Measurements from ENCODE around the gene ASAP2.

The ASAP2 gene

GRCh38 chr2:9170458-9171130 lies 36.0 kb upstream of the ASAP2 start:
- Histone ChIP-seq H3K4me2 (no peak overlapping the region), H3K4me1 (ENCODE audit: low read depth, poor library complexity, severe bottlenecking) (no peaks in the 10 kb centered on the region), H2AFZ (ENCODE audit: low read depth) (no peak overlapping the region), H3K79me2 (ENCODE audit: insufficient read depth, low read depth) (no peaks in the 10 kb centered on the region), H3K36me3 (ENCODE audit: insufficient read depth) (no peaks in the 10 kb centered on the region), H3K27ac (no peak overlapping the region), H3K9ac (no peak overlapping the region), H4K20me1 (ENCODE audit: insufficient read depth) (no peaks in the 10 kb centered on the region), H3K4me3 (IDR thresholded peaks at IDR 0.05; ENCODE audit: insufficient read depth, low read depth, low read length) (no peak overlapping the region), H3K27me3 (ENCODE audit: insufficient read depth, low read depth) (no peaks in the 10 kb centered on the region)
- TF ChIP-seq CTCF (conservative IDR thresholded peaks at IDR 0.05; ENCODE audit: low read depth, low read length) = no peak

- Histone ChIP-seq H3K27me3 (ENCODE audit: insufficient read depth, low read depth) (no peaks in the 10 kb centered on the region), H3K4me3 (IDR thresholded peaks at IDR 0.05; ENCODE audit: insufficient read depth, low read depth, low read length) (no peak overlapping the region), H3K79me2 (ENCODE audit: insufficient read depth, low read depth) (no peaks in the 10 kb centered on the region), H3K36me3 (ENCODE audit: insufficient read depth) (no peaks in the 10 kb centered on the region), H2AFZ (ENCODE audit: low read depth) (no peak overlapping the region), H3K4me1 (ENCODE audit: low read depth, poor library complexity, severe bottlenecking) (no peaks in the 10 kb centered on the region), H3K27ac (no peak overlapping the region), H3K4me2 (no peak overlapping the region), H4K20me1 (ENCODE audit: insufficient read depth) (no peaks in the 10 kb centered on the region), H3K9ac (no peak overlapping the region)
- TF ChIP-seq CTCF (conservative IDR thresholded peaks at IDR 0.05; ENCODE audit: low read depth, low read length) = no peak
Observed at GRCh38 chr2:9174771-9175437, 31.7 kb upstream of the ASAP2 start.

- no peak overlapping the region for H3K27ac ChIP-seq
- no peaks in the 10 kb centered on the region for H3K27me3 ChIP-seq (ENCODE audit: insufficient read depth, low read depth)
- TF ChIP-seq CTCF (conservative IDR thresholded peaks at IDR 0.05; ENCODE audit: low read depth, low read length) = no peak
- H3K4me1 ChIP-seq (ENCODE audit: low read depth, poor library complexity, severe bottlenecking) = no peaks in the 10 kb centered on the region
- no peaks in the 10 kb centered on the region for H4K20me1 ChIP-seq (ENCODE audit: insufficient read depth)
- H3K9ac ChIP-seq = no peak overlapping the region
- no peak overlapping the region for H3K4me3 ChIP-seq (IDR thresholded peaks at IDR 0.05; ENCODE audit: insufficient read depth, low read depth, low read length)
- no peaks in the 10 kb centered on the region for H3K36me3 ChIP-seq (ENCODE audit: insufficient read depth)
- no peaks in the 10 kb centered on the region for H3K79me2 ChIP-seq (ENCODE audit: insufficient read depth, low read depth)
- no peak overlapping the region for H2AFZ ChIP-seq (ENCODE audit: low read depth)
- H3K4me2 ChIP-seq = no peak overlapping the region
Observed at GRCh38 chr2:9178110-9178903, 28.3 kb upstream of the ASAP2 start.

GRCh38 chr2:9178904-9179571 lies 27.6 kb upstream of the ASAP2 start:
- Histone ChIP-seq H4K20me1 (ENCODE audit: insufficient read depth) (no peaks in the 10 kb centered on the region), H3K4me1 (ENCODE audit: low read depth, poor library complexity, severe bottlenecking) (no peaks in the 10 kb centered on the region), H3K79me2 (ENCODE audit: insufficient read depth, low read depth) (no peaks in the 10 kb centered on the region), H3K4me2 (no peak overlapping the region), H3K27me3 (ENCODE audit: insufficient read depth, low read depth) (no peaks in the 10 kb centered on the region), H3K4me3 (IDR thresholded peaks at IDR 0.05; ENCODE audit: insufficient read depth, low read depth, low read length) (no peak overlapping the region), H3K9ac (no peak overlapping the region), H2AFZ (ENCODE audit: low read depth) (no peak overlapping the region), H3K27ac (no peak overlapping the region), H3K36me3 (ENCODE audit: insufficient read depth) (no peaks in the 10 kb centered on the region)
- no peak for TF ChIP-seq CTCF (conservative IDR thresholded peaks at IDR 0.05; ENCODE audit: low read depth, low read length)

Measured in KMS-11 (cell line).